CD14-positive monocyte (primary cell): ENCODE data around the gene GTF2F2. TPM values are rescaled to one million over a fixed set of nuclear protein-coding genes. Genes with fewer than 3 reads are reported as not detected.

ENCODE experiments used
- DNase-seq, 3 donors: peaks; one replicate each; pipeline ENCODE4 v3.0.0-alpha.2; 2011 to 2022
- H2AFZ ChIP-seq: 2 replicates; pipeline ENCODE4 v1.6.0; 2012; ENCODE audit warnings: mild to moderate bottlenecking, low read depth, low read length, inconsistent platforms; ENCODE audit not compliant: insufficient read depth, poor library complexity, severe bottlenecking
- H3K27ac ChIP-seq, 2 donors: 1 replicate in 1 of 2; 2 replicates in 1 of 2; pipeline ENCODE4 v1.5.1; 2012 to 2013; ENCODE audit warnings: low read length in 2 of 2, control low read depth in 1 of 2, inconsistent platforms in 1 of 2, low read depth in 1 of 2, mild to moderate bottlenecking in 1 of 2
- H3K27me3 ChIP-seq, 2 donors: one replicate each; pipeline versions ENCODE4 v1.6.0 to v1.6.1; 2011 to 2013; ENCODE audit warnings: low read length in 2 of 2; ENCODE audit not compliant: control insufficient read depth in 2 of 2, insufficient read depth in 2 of 2
- H3K36me3 ChIP-seq, 2 donors: replicated peaks in 1 of 2; 1 replicate in 1 of 2; 2 replicates in 1 of 2; pipeline versions ENCODE4 v1.5.1 to v1.6.1; 2012 to 2013; ENCODE audit warnings: low read length in 2 of 2, control low read depth in 1 of 2, inconsistent platforms in 1 of 2, mild to moderate bottlenecking in 1 of 2; ENCODE audit not compliant: insufficient read depth in 2 of 2, control insufficient read depth in 1 of 2
- H3K4me1 ChIP-seq, 2 donors: 1 replicate in 1 of 2; 2 replicates in 1 of 2; pipeline versions ENCODE4 v1.5.1 to v1.6.1; 2012 to 2013; ENCODE audit warnings: low read length in 2 of 2, control low read depth in 1 of 2, inconsistent platforms in 1 of 2, mild to moderate bottlenecking in 1 of 2, moderate library complexity in 1 of 2; ENCODE audit not compliant: insufficient read depth in 2 of 2, control insufficient read depth in 1 of 2
- H3K4me2 ChIP-seq: replicated peaks from 2 replicates; pipeline ENCODE3; 2012; ENCODE audit warnings: low read length, moderate library complexity, mild to moderate bottlenecking; ENCODE audit not compliant: poor library complexity, severe bottlenecking; ENCODE audit errors: extremely low read depth
- H3K4me3 ChIP-seq, 3 experiments: fragments of 200-600 bp in 1 of 3; sonication (generic) in 1 of 3; replicated peaks in 1 of 3; 1 replicate in 2 of 3; 2 replicates in 1 of 3; pipeline ENCODE4 v1.5.1; 2011 to 2013; ENCODE audit warnings: low read length in 3 of 3, mild to moderate bottlenecking in 3 of 3, control low read depth in 2 of 3, low read depth in 2 of 3, inconsistent platforms in 1 of 3, moderate library complexity in 1 of 3
- H3K79me2 ChIP-seq: 2 replicates; pipeline ENCODE4 v1.6.0; 2012; ENCODE audit warnings: mild to moderate bottlenecking, control low read depth, inconsistent platforms, low read length, moderate library complexity; ENCODE audit not compliant: insufficient read depth
- H3K9ac ChIP-seq: 2 replicates; pipeline ENCODE4 v1.6.0; 2017; ENCODE audit warnings: low read length, mild to moderate bottlenecking; ENCODE audit not compliant: insufficient read depth, poor library complexity, severe bottlenecking
- H3K9me3 ChIP-seq, 2 donors: replicated peaks in 1 of 2; 1 replicate in 1 of 2; 2 replicates in 1 of 2; pipeline versions ENCODE4 v1.5.1 to v1.6.1; 2012 to 2013; ENCODE audit warnings: low read length in 2 of 2, control low read depth in 1 of 2; ENCODE audit not compliant: control insufficient read depth in 1 of 2, insufficient read depth in 1 of 2
- H4K20me1 ChIP-seq: 2 replicates; pipeline ENCODE4 v1.6.0; 2012; ENCODE audit warnings: mild to moderate bottlenecking, low read length, control low read depth, moderate library complexity; ENCODE audit not compliant: insufficient read depth
- H3K27ac Mint-ChIP-seq, 7 donors: one replicate each; pipeline ENCODE4 v1.8.0; 2020; ENCODE audit warnings: mild to moderate bottlenecking in 7 of 7, mixed read lengths in 7 of 7, moderate library complexity in 6 of 7, inconsistent platforms in 2 of 7
- H3K27me3 Mint-ChIP-seq, 3 donors: one replicate each; pipeline ENCODE4 v1.8.0; 2021 to 2022; ENCODE audit warnings: low read depth in 3 of 3, mild to moderate bottlenecking in 3 of 3, mixed read lengths in 3 of 3, moderate library complexity in 3 of 3, inconsistent platforms in 1 of 3
- H3K36me3 Mint-ChIP-seq, 2 donors: one replicate each; pipeline ENCODE4 v1.8.0; 2020; ENCODE audit warnings: mixed read lengths in 2 of 2, inconsistent platforms in 1 of 2, mild to moderate bottlenecking in 1 of 2
- H3K4me1 Mint-ChIP-seq: one replicate; pipeline ENCODE4 v1.8.0; 2020; ENCODE audit warnings: mild to moderate bottlenecking, mixed read lengths
- H3K4me3 Mint-ChIP-seq, 2 donors: one replicate each; pipeline ENCODE4 v1.8.0; 2020; ENCODE audit warnings: mild to moderate bottlenecking in 2 of 2, mixed read lengths in 2 of 2, moderate library complexity in 1 of 2
- H3K9me3 Mint-ChIP-seq, 7 donors: one replicate each; pipeline ENCODE4 v1.8.0; 2020 to 2022; ENCODE audit warnings: mixed read lengths in 7 of 7, mild to moderate bottlenecking in 6 of 7, moderate library complexity in 6 of 7, inconsistent platforms in 2 of 7
- CTCF ChIP-seq: fragments of 200-600 bp; IDR thresholded peaks from one replicate; pipeline ENCODE4 v1.8.0; 2022; ENCODE audit warnings: antibody characterized with exemption, mild to moderate bottlenecking
- WGBS: methylation state at CpG from one replicate; pipeline ENCODE4 v1.1.5; 2013; ENCODE audit warnings: missing lambda C conversion rate; ENCODE audit not compliant: insufficient coverage; 5-methylcytosine and 5-hydroxymethylcytosine counted together
- intact Hi-C, 2 donors: fragments of 100-400 bp; cut with micrococcal nuclease; formaldehyde crosslinking; loops; one replicate each; pipeline versions ENCODE4 v1.15.0 to v1.15.1; 2023
- polyA plus RNA-seq, 3 donors: library from polyadenylated mRNA; depleted of rRNA in 1 of 3; unstranded in 2 of 3; stranded (reverse) in 1 of 3; fragments of 300-500 nt in 2 of 3; fragments of >200 nt in 1 of 3; fragmentation: Illumina TruSeq in 2 of 3; gene quantifications; 1 replicate in 2 of 3; 2 replicates in 1 of 3; pipeline ENCODE4 v1.2.3, GENCODE V29; 2012 to 2021

GTF2F2 gene
- polyA plus RNA-seq, 3 donors: 8.1 to 10.4 (median 8.5) TPM

GRCh38 chr13:45231722-45232121 is 111.4 kb downstream of the GTF2F2 start:
- no peak for TF ChIP-seq CTCF
- Histone ChIP-seq H3K36me3 (peaks cover 0 to 2% of the 10 kb centered on the region in 2 donors), H3K27me3 (no peaks in the 10 kb centered on the region), H3K9ac (no peak overlapping the region), H3K79me2 (no peaks in the 10 kb centered on the region), H3K4me2 (no peak overlapping the region), H2AFZ (no peak overlapping the region), H3K4me1 (no peaks in the 10 kb centered on the region), H4K20me1 (peaks cover 4% of the 10 kb centered on the region), H3K9me3 (no peaks in the 10 kb centered on the region), H3K27ac (no peak overlapping the region), H3K4me3 (no peak overlapping the region)
- H3K4me3 Mint-ChIP-seq: no peak overlapping the region
- H3K36me3 Mint-ChIP-seq: peaks cover 6 to 12% of the 10 kb centered on the region in 2 donors
- no peak for DNase-seq
- no peaks in the 10 kb centered on the region for H3K4me1 Mint-ChIP-seq
- intact Hi-C loops: no loop called here
- peaks cover 0 to 2% (median 2%) of the 10 kb centered on the region in 3 donors for H3K27me3 Mint-ChIP-seq
- no peaks in the 10 kb centered on the region for H3K9me3 Mint-ChIP-seq
- H3K27ac Mint-ChIP-seq: no peak overlapping the region
- no CpG with 5 or more reads among the region's 1 CpG for WGBS

- no peak for DNase-seq
- Histone ChIP-seq H3K27ac (no peak overlapping the region), H3K4me2 (no peak overlapping the region), H2AFZ (no peak overlapping the region), H4K20me1 (peaks cover 4% of the 10 kb centered on the region), H3K9ac (no peak overlapping the region), H3K27me3 (no peaks in the 10 kb centered on the region), H3K4me3 (no peak overlapping the region), H3K9me3 (no peaks in the 10 kb centered on the region), H3K36me3 (peaks cover 0 to 2% of the 10 kb centered on the region in 2 donors), H3K4me1 (no peaks in the 10 kb centered on the region), H3K79me2 (no peaks in the 10 kb centered on the region)
- H3K27ac Mint-ChIP-seq: no peak overlapping the region
- peaks cover 6 to 11% of the 10 kb centered on the region in 2 donors for H3K36me3 Mint-ChIP-seq
- WGBS: no CpG with 5 or more reads among the region's 2 CpGs
- H3K4me3 Mint-ChIP-seq: no peak overlapping the region
- H3K9me3 Mint-ChIP-seq: no peaks in the 10 kb centered on the region
- intact Hi-C loops: no loop called here
- no peak for TF ChIP-seq CTCF
- H3K27me3 Mint-ChIP-seq: peaks cover 0 to 2% (median 2%) of the 10 kb centered on the region in 3 donors
- H3K4me1 Mint-ChIP-seq: no peaks in the 10 kb centered on the region
These were observed 112.3 kb downstream of the GTF2F2 start for GRCh38 chr13:45232591-45232990.
